KG1 (cell line): ENCODE data around the gene MSI2.

Source experiments
- DNase-seq: peaks from one replicate; lab custom pipeline; 2025; lab: John Stamatoyannopoulos, UW

Gene MSI2

GRCh38 chr17:57527221-57528057 lies 271.1 kb downstream of the MSI2 start:
- no peak for DNase-seq

GRCh38 chr17:57528058-57528451 lies 271.7 kb downstream of the MSI2 start:
- DNase-seq: no peak

- DNase-seq: no peak
These were observed 273.7 kb downstream of the MSI2 start for GRCh38 chr17:57530026-57530425.

GRCh38 chr17:57530508-57530907 lies 274.2 kb downstream of the MSI2 start:
- no peak for DNase-seq

- no peak for DNase-seq
These were observed 274.8 kb downstream of the MSI2 start for GRCh38 chr17:57531078-57531477.

- DNase-seq: no peak
These were observed 275.6 kb downstream of the MSI2 start for GRCh38 chr17:57531648-57532504.

- DNase-seq: no peak
These were observed 276.2 kb downstream of the MSI2 start for GRCh38 chr17:57532556-57532955.

GRCh38 chr17:57532966-57533365 lies 276.6 kb downstream of the MSI2 start:
- no peak for DNase-seq

GRCh38 chr17:57533684-57534305 lies 277.5 kb downstream of the MSI2 start:
- DNase-seq: no peak

GRCh38 chr17:57534863-57535248 lies 278.5 kb downstream of the MSI2 start:
- DNase-seq: no peak

- no peak for DNase-seq
These were observed 279.1 kb downstream of the MSI2 start for GRCh38 chr17:57535249-57535966.

GRCh38 chr17:57536289-57536688 lies 280.0 kb downstream of the MSI2 start:
- no peak for DNase-seq

GRCh38 chr17:57536789-57537523 lies 280.6 kb downstream of the MSI2 start:
- no peak for DNase-seq

GRCh38 chr17:57537524-57538410 lies 281.4 kb downstream of the MSI2 start:
- no peak for DNase-seq

- no peak for DNase-seq
These were observed 282.6 kb downstream of the MSI2 start for GRCh38 chr17:57538736-57539456.

GRCh38 chr17:57539529-57540301 lies 283.4 kb downstream of the MSI2 start:
- DNase-seq: no peak

- DNase-seq: no peak
These were observed 284.3 kb downstream of the MSI2 start for GRCh38 chr17:57540596-57540995.

- no peak for DNase-seq
These were observed 284.7 kb downstream of the MSI2 start for GRCh38 chr17:57541049-57541448.
